Stimulated activated CD4-positive, alpha-beta T cell treated with anti-CD3 and anti-CD28 coated beads, TNF-alpha, amount 100 ng/mL, for 48 hours (primary cell): ENCODE measurements around the gene STUB1.
"Not testable (repeated sequence)": the region's sequence is repeated elsewhere in the genome, so short reads cannot be mapped to it uniquely, and the experiment has no call there.

Source experiments
- DNase-seq, 3 donors: peaks; one replicate each; pipeline ENCODE4 v3.0.0-alpha.2; 2020; ENCODE audit warnings: low read depth in 3 of 3

The STUB1 gene

GRCh38 chr16:678858-679813 lies 1.1 kb upstream of the STUB1 start:
- peak in 1 of 3 donors; percentile 37 for DNase-seq

- no peak for DNase-seq
Measured at GRCh38 chr16:680625-680945, 375 bp downstream of the STUB1 start.

- no peak for DNase-seq
Measured at GRCh38 chr16:680967-681745, 946 bp downstream of the STUB1 start.

GRCh38 chr16:681746-682427 lies 1.7 kb downstream of the STUB1 start:
- no peak for DNase-seq

- DNase-seq: no peak
Measured at GRCh38 chr16:682493-683395, 2.5 kb downstream of the STUB1 start.

GRCh38 chr16:683396-684070 lies 3.3 kb downstream of the STUB1 start:
- DNase-seq: no peak

- peak; percentile 93 to 95 (median 94) for DNase-seq
Measured at GRCh38 chr16:684071-684794, 4.0 kb downstream of the STUB1 start, which contains the start of gene JMJD8. TSS of gene JMJD8 (minus strand) at chr16:684334. CDS start at chr16:684319, 15 bp downstream.

GRCh38 chr16:684961-685696 lies 4.9 kb downstream of the STUB1 start:
- no peak for DNase-seq

- no peak for DNase-seq
Measured at GRCh38 chr16:685967-686366, 5.8 kb downstream of the STUB1 start.

GRCh38 chr16:686459-687260 lies 6.5 kb downstream of the STUB1 start:
- no peak for DNase-seq

- DNase-seq: no peak
Measured at GRCh38 chr16:687499-687898, 7.3 kb downstream of the STUB1 start.

GRCh38 chr16:689175-689897 lies 9.1 kb downstream of the STUB1 start:
- DNase-seq: no peak

- DNase-seq: not testable (repeated sequence)
Measured at GRCh38 chr16:691242-691641, 11.0 kb downstream of the STUB1 start.

- DNase-seq: no peak
Measured at GRCh38 chr16:692356-693108, 12.3 kb downstream of the STUB1 start.

GRCh38 chr16:693364-693763 lies 13.2 kb downstream of the STUB1 start:
- DNase-seq: no peak

- no peak for DNase-seq
Measured at GRCh38 chr16:693766-694165, 13.6 kb downstream of the STUB1 start.
